DOHH2 (cell line): Measurements from ENCODE around the gene RBM23.

ENCODE experiments used
- EZH2phosphoT487 ChIP-seq: fragments of 200-600 bp; sonication (generic); IDR thresholded peaks from 2 replicates; pipeline ENCODE4 v1.6.1; 2017; ENCODE audit warnings: borderline replicate concordance, mild to moderate bottlenecking, antibody characterized with exemption, low read length, moderate library complexity, mixed read lengths
- TF ChIP-seq, protein P1 (sequence below): fragments of 200-600 bp; sonication (generic); IDR thresholded peaks from one replicate; pipeline ENCODE4 v1.5.1; 2014; ENCODE audit warnings: antibody characterized with exemption, mild to moderate bottlenecking, low read depth, low read length; ENCODE audit not compliant: poor library complexity, severe bottlenecking

DNA sequence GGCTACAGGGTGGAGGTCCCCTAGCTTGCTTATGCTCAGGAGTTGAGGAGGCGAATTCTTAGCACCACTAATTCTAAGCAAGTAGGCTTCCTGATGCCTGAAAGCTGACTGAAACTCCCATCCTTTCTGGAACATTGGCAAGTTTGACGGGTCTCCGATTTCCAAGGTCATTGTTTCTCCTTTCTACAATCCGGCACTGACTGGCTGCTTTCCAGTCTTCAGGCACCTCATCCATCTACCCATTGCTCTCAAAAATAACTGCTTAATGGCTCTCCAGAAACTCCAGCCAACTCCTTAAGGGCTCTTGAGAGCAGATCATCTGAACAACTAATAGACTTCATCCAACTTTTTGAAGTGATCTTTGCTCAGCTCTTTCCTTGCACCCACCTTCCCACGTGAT lies 22.6 kb downstream of the RBM23 start:
- TF ChIP-seq, protein P1, sequence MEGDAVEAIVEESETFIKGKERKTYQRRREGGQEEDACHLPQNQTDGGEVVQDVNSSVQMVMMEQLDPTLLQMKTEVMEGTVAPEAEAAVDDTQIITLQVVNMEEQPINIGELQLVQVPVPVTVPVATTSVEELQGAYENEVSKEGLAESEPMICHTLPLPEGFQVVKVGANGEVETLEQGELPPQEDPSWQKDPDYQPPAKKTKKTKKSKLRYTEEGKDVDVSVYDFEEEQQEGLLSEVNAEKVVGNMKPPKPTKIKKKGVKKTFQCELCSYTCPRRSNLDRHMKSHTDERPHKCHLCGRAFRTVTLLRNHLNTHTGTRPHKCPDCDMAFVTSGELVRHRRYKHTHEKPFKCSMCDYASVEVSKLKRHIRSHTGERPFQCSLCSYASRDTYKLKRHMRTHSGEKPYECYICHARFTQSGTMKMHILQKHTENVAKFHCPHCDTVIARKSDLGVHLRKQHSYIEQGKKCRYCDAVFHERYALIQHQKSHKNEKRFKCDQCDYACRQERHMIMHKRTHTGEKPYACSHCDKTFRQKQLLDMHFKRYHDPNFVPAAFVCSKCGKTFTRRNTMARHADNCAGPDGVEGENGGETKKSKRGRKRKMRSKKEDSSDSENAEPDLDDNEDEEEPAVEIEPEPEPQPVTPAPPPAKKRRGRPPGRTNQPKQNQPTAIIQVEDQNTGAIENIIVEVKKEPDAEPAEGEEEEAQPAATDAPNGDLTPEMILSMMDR = no peak
- TF ChIP-seq EZH2phosphoT487 = no peak
